HK-2 (cell line): ENCODE results near the gene VTI1A.

Source experiments
- DNase-seq: peaks from one replicate; pipeline ENCODE4 v3.0.0-alpha.2; 2018; ENCODE audit not compliant: unreplicated experiment

Gene VTI1A

DNA sequence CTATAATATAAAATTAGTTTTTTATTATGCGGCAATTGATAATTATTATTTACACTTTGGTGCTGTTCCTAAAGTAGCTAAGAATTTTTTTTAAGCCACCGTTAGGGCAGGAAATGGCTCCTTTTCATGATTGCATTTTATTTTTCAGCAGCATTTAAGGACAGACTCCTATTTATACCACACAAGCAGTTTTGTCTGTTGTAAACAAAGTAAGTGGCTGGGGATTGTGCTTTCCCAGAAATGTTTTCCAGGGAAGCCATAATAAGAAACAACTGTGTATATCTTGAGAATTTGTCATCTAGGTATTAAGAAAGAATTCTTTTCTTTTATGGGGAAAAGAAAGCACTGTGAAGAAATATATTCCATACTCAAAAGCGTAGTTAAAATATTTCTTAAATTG, 232.0 kb downstream of the VTI1A start:
- DNase-seq = no peak

DNA sequence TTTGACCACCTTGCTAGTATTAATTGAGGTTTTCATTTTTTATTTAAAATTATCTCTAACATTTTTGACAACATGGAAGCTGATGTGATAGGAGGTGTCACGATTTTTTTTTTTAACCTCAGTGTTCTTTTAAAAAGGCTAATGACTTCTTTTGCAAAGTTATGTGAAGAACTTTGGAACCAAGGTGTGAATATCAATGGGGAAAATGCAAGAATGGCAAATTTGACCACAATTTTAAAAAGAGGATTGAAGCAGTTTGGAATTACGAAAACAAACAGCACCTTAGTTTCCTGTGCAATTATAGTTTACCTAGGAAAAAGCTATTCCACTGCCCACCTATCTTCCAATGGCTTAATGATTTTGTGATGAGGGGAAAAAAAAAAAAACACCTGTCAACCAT, 232.4 kb downstream of the VTI1A start:
- DNase-seq = no peak

DNA sequence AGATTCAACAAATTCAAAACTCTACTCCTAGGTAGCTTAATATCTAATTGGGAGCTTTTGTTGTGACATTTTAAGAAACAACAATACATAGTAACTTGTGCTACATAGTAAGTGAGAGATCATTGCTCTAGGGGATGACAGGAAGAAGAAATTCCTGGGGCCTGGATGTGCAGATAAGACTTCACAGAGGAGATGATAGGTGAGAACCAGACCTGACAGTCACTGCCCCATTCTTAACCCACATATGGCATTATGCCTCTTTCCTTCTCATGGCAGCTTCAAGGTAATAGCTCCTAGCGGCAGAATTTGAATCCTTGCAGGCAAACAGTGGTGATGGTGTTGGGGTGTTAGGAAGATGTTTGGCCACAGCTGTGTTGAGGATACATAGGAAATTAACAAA, 233.6 kb downstream of the VTI1A start:
- no peak for DNase-seq

DNA sequence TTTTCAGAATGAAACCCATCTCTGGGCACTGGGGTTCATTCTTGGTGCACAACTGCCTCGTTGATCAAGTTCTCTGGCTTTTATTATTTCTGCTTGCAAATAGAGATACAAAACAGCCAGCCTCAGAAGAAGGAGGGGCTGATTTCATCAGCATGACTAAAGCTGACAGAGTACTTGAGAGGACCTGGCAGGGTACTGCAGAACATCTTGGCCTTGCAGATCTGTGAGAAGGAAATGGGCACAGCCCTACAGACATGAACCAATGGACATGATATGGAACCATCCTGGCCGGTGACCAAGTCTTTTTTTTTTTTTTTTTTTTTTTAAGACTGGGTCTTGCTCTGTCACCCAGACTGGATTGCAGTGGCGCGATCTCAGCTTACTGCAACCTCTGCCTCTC, 240.6 kb downstream of the VTI1A start:
- no peak for DNase-seq

DNA sequence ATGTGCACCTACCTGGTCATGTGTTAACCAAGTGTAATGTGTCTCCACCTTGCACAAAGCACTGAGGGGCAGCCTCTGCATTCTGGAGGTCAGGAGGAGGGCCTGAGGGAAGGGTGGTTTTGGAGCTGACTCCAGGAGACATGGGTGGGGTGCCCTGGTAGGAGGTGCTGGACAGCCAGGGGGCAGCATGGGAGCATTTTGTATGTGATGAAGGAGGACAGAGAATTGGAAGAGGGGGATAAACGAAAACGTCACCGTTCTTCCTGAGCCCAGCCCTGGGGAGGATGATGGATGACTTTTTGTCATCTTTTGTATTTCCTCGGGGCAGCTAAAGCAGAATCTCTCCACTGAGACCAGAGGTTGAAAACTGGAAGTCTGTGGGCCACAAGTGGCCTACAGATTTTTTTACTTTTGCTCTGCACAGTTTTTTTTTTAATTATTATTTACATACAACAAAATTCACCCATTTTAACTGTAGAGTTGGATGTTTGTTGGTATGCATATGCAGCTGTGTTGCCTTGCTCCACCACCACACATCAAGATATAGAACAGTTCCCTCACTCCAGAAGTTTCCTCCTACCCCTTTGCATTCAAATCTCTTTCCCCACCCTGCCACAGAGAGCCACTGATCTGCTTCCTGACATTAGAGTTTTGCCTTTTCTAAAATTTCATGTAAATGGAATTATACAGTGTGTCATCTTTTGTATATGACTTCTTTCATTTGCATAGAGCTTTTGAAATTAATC, 242.5 kb downstream of the VTI1A start:
- DNase-seq = no peak

DNA sequence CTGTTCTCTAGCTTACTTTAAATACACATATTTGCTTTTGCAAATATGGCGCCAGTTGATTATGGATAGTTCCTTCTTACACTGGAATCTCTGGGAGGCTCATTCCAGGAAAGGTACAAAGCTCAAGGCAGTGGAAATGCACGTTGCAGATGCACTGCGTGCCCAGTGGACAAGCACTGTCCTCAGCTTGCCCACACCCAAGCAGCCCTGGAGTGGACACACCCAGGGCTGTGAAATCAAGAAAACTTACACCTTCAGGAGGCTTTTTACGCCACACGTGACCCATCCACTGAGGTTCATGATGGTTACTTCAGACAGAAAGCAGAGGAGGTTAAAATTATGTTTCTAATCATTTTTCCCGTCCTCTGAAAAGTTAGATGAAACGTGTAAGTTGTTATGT, 248.5 kb downstream of the VTI1A start:
- no peak for DNase-seq

DNA sequence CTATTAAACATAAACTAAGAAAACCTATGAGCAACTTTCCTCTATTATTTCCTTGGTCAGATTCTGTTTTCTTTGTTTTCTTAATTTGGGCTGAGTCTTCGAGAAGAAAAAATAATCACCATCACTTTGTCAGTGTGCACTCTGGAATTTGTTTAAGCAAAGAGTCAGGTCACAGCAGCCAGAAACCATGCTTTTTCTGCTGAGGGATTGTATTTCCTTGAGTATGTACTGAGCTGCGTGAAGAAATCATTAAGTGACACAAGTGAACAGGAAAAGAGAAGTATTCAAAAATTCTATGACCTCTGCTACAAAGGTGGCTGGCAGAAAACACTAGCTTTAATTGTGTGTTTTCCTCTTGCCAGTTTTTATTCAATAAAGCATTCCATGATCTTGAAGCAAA, 249.6 kb downstream of the VTI1A start:
- DNase-seq = no peak

DNA sequence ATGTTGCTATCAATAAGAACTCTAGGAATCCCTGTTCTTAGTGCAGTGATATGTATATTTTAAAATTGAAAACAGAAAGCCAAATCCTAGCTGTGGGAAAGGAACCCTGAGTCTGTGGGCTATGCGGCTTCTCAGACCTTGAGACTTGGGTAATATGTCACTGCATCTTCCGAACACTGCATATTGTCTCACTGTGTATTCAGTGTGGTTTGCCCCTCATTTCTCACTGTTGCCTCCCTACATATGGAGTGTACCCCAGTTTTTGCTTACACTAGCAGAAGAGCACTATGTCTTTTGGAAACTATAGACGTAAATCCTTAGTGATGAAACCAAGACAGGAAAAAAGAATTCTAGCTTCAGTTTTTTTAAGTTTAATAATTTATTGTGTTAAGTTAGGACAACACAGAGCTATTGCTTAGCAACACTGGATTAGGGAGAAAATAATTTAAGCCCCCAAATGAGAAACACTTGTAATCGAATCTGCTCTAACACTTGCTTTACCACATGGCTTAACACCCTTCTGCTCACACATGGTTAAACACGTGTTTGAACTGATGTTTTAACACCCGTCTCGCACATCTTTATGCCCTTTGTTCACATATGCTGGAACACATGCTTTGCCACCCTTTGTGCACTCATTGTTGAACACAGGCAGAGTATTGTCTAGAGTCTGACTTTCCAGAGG, 251.3 kb downstream of the VTI1A start:
- DNase-seq = no peak

DNA sequence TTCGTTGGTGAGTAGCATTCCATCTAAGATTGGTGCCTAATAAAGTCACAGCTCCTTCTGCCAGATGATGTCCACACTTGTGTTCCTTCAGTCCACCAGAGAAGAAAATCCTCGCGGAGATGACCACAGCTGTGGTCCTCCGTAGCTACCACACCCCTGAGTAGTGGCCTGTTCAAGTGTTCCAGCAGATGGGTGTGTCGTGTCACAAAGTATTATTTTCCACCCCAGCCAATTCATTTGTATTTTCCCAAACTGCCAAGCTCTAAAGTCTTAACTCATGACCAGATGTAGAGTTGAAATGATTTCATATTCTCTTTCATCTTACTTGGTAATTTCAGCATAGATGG, 251.8 kb downstream of the VTI1A start:
- no peak for DNase-seq

DNA sequence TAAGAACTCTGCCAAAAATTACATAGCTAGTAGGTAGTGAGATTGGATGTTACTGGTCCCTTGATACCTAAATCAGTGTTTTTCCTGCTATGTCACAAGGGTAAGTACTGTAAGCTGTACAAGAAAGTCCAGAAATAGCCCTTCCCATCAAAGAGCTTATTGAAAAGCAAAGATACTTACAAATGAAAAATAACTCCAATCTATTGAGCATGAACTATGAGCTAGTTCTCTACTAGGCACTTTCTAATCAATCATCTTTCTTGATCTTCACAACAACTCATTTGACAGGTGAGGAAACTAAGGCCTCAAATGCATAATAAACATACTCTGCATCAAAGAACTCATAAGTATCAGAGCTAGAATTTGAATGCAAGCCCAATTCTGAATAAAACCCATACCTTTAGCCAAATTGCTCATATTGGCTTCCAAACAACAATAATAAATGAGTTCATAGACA, 253.2 kb downstream of the VTI1A start:
- no peak for DNase-seq

DNA sequence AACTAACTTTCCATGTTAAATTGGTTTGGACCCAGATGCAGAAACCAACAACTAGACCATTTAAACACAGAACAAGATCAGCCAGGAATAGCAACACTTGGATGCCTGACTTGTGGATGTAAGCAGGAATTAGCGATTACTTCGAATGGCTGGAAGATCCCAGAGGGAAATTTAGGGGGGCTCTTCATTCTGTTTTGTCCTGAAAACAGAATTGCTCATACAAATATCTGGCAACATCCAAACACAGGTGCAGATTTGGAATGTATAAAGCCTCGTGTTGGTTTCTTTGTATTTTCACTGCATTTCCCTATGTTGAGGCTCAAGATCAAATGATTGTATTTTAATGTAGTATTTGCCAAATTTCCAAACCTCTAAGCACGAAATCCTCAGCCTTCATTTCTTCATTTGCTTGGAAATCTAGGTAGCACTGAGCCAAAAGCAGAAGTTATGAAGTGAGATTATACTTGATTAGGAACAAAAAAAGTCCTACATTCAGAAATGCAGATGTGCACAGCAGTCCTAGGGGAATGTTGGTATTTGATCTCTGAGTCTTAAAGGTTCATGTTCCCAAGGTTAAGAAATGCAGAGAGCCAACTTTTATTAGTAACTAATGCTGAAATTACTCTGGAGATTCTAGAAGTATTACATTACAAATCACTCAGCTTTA, 254.3 kb downstream of the VTI1A start:
- no peak for DNase-seq

DNA sequence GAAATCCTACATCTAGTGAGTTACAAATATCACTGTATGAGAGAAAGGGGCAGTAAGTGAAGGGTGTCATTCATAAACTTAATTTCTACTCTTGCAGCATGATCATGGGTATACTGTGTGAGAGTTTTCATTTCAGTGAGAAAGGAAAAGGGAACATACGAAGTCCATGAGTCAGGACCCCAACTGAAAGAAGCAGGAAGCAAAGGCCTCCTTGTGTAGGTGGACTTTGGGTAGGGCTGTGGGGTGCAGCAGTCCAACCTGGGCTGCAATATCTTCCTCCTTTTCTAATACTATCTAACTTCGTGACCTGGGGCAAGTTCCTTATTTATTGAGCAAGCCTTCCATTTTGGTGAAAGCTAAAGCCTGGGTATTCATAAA, 254.9 kb downstream of the VTI1A start:
- DNase-seq = no peak

DNA sequence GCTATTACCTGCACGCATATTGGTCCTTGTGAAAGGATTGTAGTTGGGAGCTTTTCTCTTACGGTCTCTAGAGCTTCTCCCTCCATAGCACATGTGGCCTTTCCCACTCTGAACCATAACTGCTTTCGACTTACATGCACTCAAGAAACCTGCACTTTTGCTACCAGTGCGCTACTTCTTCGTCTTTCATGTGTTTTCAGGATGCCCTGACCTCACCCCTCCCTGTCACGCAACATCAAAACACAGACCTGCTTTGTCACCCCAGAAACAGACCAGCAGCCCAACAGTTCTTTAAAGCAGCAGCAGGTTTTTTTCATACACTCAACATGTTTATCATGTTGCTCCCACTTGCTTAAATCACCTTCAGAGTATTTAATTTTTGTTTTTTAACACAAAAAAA, 259.6 kb downstream of the VTI1A start:
- DNase-seq = no peak

DNA sequence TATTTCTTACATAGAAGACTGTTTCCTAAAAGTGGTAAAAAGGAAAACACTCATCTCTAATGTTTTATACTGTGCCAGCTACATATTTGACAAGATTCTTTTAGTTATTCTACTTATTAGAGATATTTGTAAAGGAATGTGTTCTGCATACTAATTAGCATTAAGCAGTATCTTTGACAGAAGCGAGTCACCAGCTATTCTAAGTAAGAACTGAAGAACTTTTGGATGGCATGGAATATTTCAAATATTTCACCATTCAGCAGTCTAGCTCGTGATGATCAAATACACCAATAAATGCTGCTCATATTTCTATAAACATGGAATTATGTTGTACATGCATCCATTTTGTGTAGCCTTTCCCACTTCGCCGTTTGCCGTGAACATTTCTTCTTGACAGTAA, 261.4 kb downstream of the VTI1A start:
- DNase-seq = no peak

DNA sequence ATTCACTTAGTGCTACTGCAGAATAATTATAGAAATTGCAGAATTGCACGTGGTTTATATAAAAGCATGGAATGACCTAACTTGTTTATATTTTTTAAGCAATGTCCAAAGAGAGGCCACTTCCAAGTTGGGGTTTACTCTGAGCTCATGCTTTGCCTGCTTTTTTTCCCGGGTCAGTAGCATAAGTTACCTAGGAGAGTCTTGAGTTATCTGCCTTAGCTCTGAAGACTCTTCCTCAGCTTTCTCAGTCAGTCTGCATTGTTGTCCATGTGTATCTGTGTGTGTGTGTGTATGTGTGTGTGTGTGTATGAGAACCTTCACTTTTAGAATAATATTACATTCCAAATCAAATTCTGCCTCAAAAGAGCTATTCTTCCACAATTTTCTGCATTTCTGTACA, 263.5 kb downstream of the VTI1A start:
- no peak for DNase-seq

DNA sequence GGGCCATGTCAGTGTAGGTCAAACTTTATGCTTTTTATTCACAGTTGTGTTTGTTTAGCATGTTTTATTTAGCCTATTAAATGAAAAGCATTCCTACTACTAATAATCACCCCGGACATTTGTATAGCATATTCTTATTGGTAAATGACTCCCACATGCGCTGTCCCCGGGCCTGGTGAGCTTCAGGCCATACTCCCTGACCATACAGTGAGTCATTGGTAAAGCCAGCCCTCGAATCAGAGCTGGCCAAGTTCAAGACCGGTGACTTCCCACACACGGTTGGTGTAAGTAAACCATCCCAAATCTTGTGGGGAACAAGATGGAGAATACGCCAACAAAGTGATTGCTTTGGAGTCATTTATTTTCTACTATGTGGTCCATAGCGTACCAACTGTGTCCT, 264.4 kb downstream of the VTI1A start:
- no peak for DNase-seq

DNA sequence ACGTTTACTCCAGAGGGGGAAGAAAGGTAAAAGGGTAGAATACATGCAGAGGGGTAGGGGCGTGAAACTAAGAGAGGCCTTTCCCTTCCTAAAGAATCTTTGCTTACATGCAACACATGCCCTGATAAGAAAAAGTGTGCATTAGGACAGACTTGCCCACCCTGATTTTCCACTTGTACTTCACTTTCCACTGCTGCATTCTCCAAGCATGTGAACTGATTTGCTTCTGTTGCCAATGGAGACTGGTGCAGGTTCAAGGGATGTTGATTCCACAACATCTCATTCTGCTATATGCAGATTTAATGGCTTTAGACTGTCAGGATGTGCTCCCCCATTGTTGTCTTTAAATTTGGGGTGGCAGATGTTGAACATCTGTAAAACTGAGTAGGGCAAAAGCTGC, 265.5 kb downstream of the VTI1A start:
- no peak for DNase-seq

DNA sequence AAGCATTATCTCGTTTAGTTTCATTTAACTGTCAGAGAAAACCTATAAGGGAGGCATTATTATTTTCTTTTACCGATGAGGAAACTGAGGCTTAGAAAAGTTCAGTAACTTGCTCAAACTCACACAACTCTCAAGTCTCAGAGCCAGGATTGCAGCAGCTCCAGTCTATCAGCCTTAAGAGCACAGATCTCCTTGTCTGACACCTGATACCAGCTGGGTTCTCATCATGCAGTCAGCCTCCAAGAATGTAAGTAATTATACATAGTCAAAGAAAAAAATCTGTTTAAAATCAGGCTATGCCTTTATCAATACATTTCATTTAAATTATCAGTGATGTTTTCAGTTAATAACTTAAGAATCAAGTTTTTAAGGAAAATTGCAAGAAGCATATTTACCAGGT, 266.4 kb downstream of the VTI1A start:
- no peak for DNase-seq

DNA sequence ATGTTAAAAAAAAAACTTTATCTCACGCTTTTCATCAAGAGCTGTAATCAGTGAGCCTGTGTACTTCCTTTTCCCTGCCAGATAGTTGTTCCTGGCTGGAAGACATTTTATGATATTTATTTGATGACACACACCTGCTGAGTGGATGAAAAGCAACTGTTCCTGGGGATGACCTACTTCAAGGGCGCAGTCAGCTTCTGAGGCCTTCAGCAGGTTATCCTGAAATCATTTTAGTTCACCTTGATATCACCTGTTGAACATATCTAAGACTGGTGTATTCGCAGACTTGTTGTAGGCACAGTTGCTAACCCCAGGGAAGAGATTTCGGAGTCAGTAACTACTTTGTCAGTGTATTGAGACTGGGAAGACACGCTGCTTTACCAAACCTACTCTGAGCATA, 268.6 kb downstream of the VTI1A start:
- DNase-seq = no peak

DNA sequence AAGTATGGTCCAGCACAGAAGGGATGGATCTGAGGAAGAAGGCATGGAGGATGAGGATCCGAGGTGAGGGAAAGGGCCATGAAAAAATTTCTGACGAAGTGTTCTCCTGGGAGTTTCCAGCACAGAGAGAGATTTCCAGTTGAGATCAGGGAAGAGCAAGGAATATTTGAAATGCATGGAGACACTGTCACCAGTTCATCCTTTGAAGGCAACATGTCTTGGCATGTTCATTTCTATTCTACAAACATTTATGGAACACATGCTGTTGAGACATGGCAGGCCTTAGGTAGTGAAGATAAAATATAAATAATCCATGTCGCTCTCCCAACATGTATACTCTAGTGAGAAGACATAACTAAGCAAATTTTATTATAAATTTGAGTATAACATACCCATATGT, 269.1 kb downstream of the VTI1A start:
- no peak for DNase-seq

DNA sequence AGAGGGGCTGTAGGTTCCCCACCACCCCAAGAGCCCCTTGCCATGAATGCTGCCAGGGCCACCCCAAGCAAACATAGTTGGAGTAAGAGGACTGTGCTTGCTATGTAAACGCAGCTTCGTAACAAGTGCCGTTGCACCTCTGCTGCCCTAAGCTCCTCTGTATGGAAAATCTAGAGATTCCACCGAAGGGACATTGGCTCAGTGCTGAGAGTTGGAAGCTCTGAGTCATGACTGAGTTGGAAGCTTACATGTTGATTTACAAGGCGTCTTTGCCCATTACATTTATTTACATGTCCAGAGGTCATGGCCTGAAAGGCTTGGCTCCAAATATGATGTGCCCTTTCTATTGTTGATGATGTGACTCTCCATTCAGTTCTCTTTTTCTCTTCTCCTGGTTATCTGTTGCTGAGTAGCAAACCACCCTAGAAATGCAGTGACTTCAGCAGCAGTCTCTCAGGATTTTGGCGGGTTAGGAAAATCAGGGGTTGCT, 270.0 kb downstream of the VTI1A start:
- no peak for DNase-seq

DNA sequence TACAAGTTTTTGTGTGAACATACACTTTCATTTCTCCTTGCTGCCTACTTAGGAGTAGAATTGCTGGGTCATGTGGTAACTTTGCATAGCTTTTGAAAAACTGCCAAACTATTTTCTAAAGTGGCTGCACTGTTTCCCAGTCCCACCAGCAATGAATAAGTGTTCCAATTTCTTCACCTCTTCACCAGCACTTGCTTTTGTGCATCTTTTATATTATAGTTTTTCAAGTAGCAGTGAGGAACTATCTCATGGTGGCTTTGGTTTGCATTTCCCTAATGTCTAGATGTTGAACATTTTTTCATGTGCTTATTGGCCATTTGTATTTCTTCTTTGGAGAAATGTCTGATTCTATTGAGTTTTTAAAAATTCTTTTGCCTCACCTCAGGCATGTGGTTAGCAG, 273.2 kb downstream of the VTI1A start:
- no peak for DNase-seq

DNA sequence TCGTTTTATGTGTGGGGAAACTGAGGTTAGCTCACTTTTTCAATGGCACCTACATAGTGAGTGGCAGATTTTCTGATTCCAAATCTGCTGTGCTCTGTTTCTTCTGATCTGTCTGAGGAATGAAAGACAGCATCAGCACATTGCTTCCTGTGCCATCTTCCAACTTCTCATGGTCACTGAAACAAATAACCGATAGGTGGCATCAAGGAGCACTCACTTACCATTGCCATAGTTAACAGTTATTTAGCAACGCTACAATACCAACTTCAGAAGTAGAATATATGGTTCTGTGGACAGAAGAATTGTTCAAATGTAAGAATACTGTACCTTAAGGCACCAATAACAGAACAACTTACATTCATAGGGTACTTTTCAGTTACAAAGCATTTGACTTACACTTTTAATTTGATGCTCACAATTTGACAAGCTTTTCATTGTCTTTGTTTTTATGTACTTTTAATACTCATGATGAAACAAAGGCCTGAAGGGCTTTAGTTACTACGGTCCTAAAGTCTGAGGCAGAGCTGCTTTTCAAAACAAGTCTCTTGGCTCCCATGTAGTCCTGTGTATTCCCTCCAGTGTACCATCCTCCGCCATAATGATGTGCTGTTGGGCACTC, 274.2 kb downstream of the VTI1A start:
- DNase-seq = no peak
